B cell (primary cell): ENCODE measurements around the gene BHLHA9.

Source experiments
- EZH2 ChIP-seq: IDR thresholded peaks from 2 replicates; pipeline ENCODE4 v1.6.1; 2012; ENCODE audit warnings: borderline replicate concordance, low read depth, mild to moderate bottlenecking, moderate library complexity, low read length; ENCODE audit not compliant: insufficient read depth, poor library complexity, severe bottlenecking
- TF ChIP-seq, protein P1 (sequence below): fragments of 200-600 bp; IDR thresholded peaks from one replicate; pipeline ENCODE4 v1.8.0; 2022; ENCODE audit warnings: antibody characterized with exemption, mild to moderate bottlenecking

DNA sequence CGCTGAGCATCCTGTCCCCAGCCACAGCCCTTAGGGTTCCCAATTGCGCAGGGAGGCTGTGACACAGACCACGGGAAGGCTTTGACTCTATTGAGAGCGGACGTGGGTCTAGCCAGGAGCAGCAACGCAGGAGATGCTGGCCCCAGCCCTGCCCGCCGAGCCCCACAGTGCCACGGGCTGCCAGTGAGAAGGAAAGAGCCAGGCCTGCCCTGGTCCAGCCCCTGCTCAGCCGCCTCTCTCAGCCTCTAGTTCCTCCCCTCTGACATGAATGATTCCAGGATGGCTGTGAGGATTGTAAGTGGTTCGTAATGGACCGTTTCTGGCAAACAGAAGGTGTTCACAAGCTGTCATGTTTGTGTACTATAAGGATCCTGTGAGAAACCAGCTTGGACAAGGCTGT lies 2.5 kb downstream of the BHLHA9 start:
- TF ChIP-seq, protein P1, sequence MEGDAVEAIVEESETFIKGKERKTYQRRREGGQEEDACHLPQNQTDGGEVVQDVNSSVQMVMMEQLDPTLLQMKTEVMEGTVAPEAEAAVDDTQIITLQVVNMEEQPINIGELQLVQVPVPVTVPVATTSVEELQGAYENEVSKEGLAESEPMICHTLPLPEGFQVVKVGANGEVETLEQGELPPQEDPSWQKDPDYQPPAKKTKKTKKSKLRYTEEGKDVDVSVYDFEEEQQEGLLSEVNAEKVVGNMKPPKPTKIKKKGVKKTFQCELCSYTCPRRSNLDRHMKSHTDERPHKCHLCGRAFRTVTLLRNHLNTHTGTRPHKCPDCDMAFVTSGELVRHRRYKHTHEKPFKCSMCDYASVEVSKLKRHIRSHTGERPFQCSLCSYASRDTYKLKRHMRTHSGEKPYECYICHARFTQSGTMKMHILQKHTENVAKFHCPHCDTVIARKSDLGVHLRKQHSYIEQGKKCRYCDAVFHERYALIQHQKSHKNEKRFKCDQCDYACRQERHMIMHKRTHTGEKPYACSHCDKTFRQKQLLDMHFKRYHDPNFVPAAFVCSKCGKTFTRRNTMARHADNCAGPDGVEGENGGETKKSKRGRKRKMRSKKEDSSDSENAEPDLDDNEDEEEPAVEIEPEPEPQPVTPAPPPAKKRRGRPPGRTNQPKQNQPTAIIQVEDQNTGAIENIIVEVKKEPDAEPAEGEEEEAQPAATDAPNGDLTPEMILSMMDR: no peak
- TF ChIP-seq EZH2: no peak
